Measurements from ENCODE around the gene PROSER3.
"Not testable (repeated sequence)": the region's sequence is repeated elsewhere in the genome, so short reads cannot be mapped to it uniquely, and the experiment has no call there.

Gene PROSER3

GRCh38 chr19:35793381-35794165 is 35.6 kb downstream of the PROSER3 start:
- no peak for DNase-seq (ENCODE audit: low spot score)

- not testable (repeated sequence) for DNase-seq (ENCODE audit: low spot score)
Observed at GRCh38 chr19:35795564-35795963, 37.6 kb downstream of the PROSER3 start.

GRCh38 chr19:35796645-35797542 is 38.9 kb downstream of the PROSER3 start:
- no peak for DNase-seq (ENCODE audit: low spot score)

- DNase-seq (ENCODE audit: low spot score) = no peak
Observed at GRCh38 chr19:35797663-35798062, 39.7 kb downstream of the PROSER3 start.

- no peak for DNase-seq (ENCODE audit: low spot score)
Observed at GRCh38 chr19:35801828-35802227, 43.9 kb downstream of the PROSER3 start.

- no peak for DNase-seq (ENCODE audit: low spot score)
Observed at GRCh38 chr19:35805526-35806102, 47.6 kb downstream of the PROSER3 start.

GRCh38 chr19:35806597-35806996 is 48.6 kb downstream of the PROSER3 start:
- DNase-seq (ENCODE audit: low spot score) = no peak

- no peak for DNase-seq (ENCODE audit: low spot score)
Observed at GRCh38 chr19:35807633-35808032, 49.7 kb downstream of the PROSER3 start.

GRCh38 chr19:35811317-35812219 is 53.6 kb downstream of the PROSER3 start:
- DNase-seq (ENCODE audit: low spot score) = no peak

- no peak for DNase-seq (ENCODE audit: low spot score)
Observed at GRCh38 chr19:35812220-35813042, 54.5 kb downstream of the PROSER3 start, which contains the start of gene PRODH2. Gene PRODH2 (minus strand): TSS chr19:35812845. CDS start chr19:35812805, 40 bp downstream.

GRCh38 chr19:35813043-35813890 is 55.3 kb downstream of the PROSER3 start:
- no peak for DNase-seq (ENCODE audit: low spot score)

- no peak for DNase-seq (ENCODE audit: low spot score)
Observed at GRCh38 chr19:35816262-35816661, 58.3 kb downstream of the PROSER3 start.

- DNase-seq (ENCODE audit: low spot score) = no peak
Observed at GRCh38 chr19:35816846-35817245, 58.9 kb downstream of the PROSER3 start.

- no peak for DNase-seq (ENCODE audit: low spot score)
Observed at GRCh38 chr19:35818445-35818844, 60.5 kb downstream of the PROSER3 start.

All from germinal center (tissue), 1 donor.